ENCODE results near the gene MALL.
A peak's percentile ranks its signal among the peaks of the same experiment; 100 is the strongest.
"Not testable (repeated sequence)": the region's sequence is repeated elsewhere in the genome, so short reads cannot be mapped to it uniquely, and the experiment has no call there.

The MALL gene

GRCh38 chr2:110054521-110055407 is 60.9 kb downstream of the MALL start:
- not testable (repeated sequence) for ATAC-seq, H3K36me3 Mint-ChIP-seq, H3K4me1 Mint-ChIP-seq, H3K27ac Mint-ChIP-seq, H3K4me3 Mint-ChIP-seq, H3K9me3 Mint-ChIP-seq, H3K27me3 Mint-ChIP-seq

DNA sequence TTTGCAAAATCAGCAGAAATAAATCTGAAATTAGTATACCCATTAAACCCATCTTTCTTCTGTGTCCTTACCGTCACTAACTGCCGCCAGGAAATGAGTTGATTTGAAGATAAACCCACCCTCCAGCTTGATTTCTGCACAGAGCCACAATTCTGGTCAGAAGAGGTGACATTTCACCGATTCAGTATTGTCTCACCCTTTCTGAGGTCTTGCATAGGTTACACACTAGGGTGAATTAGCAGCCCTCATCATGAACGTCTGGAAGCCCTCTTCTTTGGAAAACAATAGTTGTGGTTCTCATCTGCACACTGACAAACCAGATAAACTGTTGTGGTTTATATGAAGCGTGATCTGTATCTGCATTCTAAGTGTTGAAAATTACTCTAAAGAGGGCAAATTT is 61.9 kb downstream of the MALL start:
- not testable (repeated sequence) for ATAC-seq, H3K36me3 Mint-ChIP-seq, H3K4me1 Mint-ChIP-seq, H3K9me3 Mint-ChIP-seq, H3K27ac Mint-ChIP-seq, H3K27me3 Mint-ChIP-seq, H3K4me3 Mint-ChIP-seq

DNA sequence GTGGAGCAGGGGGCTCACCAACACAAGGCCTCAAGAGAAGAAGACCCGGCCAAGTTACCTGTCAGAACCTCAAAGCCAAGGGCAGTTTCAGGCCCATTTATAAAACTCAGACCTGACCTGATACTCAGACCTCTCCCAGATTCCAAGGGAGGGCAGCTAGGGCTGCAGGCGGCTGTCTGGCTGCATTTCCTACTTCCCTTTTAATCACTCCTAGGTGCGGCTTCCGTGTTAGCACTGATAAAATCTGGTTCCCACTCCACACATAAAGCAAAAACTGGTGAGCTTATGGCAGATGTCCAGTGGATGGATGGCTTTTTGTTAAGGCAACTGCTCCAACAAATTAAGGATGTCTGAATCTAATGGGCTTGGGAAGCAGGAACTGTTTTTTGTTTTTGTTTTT is 63.5 kb downstream of the MALL start:
- not testable (repeated sequence) for H3K36me3 Mint-ChIP-seq, H3K27me3 Mint-ChIP-seq, H3K4me1 Mint-ChIP-seq, H3K9me3 Mint-ChIP-seq, ATAC-seq, H3K4me3 Mint-ChIP-seq, H3K27ac Mint-ChIP-seq

DNA sequence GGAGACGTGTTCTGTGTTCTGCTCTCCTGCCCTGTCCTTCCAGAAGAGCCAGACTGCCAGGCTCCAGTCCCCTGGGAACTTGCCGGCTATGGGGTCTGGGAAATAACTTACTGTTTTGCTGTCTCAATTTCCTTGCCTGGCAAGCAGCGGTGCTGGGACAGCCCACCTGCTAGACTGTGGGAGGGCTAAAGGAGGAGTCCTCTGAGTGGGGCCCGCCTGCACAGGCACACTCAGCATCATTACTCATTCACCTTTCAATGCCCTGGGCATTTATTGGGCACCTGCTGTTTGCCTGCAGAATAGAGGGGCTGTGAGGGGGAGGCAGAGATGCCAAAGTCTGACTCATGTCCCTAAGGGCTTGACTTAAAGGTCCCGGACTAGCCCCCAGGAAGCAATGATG is 65.4 kb downstream of the MALL start:
- not testable (repeated sequence) for H3K27ac Mint-ChIP-seq, H3K27me3 Mint-ChIP-seq, ATAC-seq, H3K36me3 Mint-ChIP-seq, H3K9me3 Mint-ChIP-seq, H3K4me3 Mint-ChIP-seq, H3K4me1 Mint-ChIP-seq

- not testable (repeated sequence) for H3K4me1 Mint-ChIP-seq, H3K27ac Mint-ChIP-seq, H3K4me3 Mint-ChIP-seq, H3K27me3 Mint-ChIP-seq, H3K36me3 Mint-ChIP-seq, ATAC-seq, H3K9me3 Mint-ChIP-seq
Measured at GRCh38 chr2:110049769-110050168, 65.9 kb downstream of the MALL start.

DNA sequence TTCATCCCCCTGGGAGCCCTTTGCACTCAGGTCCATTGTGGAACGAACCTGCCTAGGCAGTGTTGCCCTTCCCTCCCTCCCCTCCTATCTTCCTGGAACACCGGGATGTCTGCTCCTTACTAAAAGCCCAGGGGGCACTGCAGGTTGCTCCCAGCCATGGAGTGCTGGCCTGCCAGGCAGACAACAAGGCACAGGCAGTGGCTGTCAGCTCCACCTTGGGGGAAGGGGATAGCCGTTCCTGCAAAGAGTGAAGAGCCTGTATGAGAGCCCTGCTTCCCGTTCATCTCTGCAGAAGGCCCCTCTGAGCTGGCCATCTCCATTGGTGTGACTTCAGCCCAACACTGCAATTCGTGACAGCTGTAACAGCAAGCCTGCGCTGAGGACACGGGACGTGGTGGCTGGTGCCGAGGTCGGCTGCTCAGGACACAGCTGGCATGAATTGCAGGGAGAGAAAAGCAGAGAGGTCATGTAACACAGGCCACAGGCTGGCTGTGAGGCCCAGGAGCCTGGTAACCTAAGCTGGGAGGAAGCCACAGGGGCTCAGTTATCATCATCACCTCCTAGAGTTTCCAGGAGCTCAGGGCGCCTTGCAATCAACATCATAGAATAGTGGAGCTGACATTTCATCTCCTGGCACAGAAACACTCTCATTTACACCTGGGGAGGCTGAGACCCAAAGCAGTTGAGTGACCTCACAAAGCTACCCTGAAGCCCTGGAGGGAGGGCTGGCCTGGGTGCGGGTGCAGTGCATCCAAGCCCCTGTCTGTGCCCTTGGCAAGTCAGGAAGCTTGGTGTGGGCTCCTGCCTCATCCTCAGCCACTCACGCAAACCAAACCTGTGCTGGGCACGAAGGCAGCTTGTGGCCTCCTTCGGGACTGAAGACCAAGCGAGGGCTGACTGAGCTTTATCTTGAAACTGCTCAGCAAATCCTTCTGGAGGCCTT is 67.1 kb downstream of the MALL start:
- not testable (repeated sequence) for H3K27me3 Mint-ChIP-seq, H3K36me3 Mint-ChIP-seq, ATAC-seq, H3K4me3 Mint-ChIP-seq, H3K27ac Mint-ChIP-seq, H3K4me1 Mint-ChIP-seq, H3K9me3 Mint-ChIP-seq

- peak; percentile 56 for ATAC-seq
- H3K4me1 Mint-ChIP-seq, H3K4me3 Mint-ChIP-seq, H3K27me3 Mint-ChIP-seq, H3K27ac Mint-ChIP-seq, H3K9me3 Mint-ChIP-seq, H3K36me3 Mint-ChIP-seq: not testable (repeated sequence)
Measured at GRCh38 chr2:110047225-110047624, 68.4 kb downstream of the MALL start.

GRCh38 chr2:110041941-110042660 is 73.5 kb downstream of the MALL start:
- H3K27me3 Mint-ChIP-seq, H3K4me3 Mint-ChIP-seq: not testable (repeated sequence)

GRCh38 chr2:110037336-110037735 is 78.3 kb downstream of the MALL start:
- not testable (repeated sequence) for H3K9me3 Mint-ChIP-seq, H3K36me3 Mint-ChIP-seq, H3K4me3 Mint-ChIP-seq, ATAC-seq, H3K27ac Mint-ChIP-seq, H3K27me3 Mint-ChIP-seq, H3K4me1 Mint-ChIP-seq

More at GRCh38 chr2:110041941-110042660, 73.5 kb downstream of the MALL start:
- not testable (repeated sequence) for H3K27ac Mint-ChIP-seq, H3K9me3 Mint-ChIP-seq, ATAC-seq, H3K36me3 Mint-ChIP-seq, H3K4me1 Mint-ChIP-seq

GRCh38 chr2:110035384-110035783 is 80.2 kb downstream of the MALL start:
- H3K27ac Mint-ChIP-seq, H3K36me3 Mint-ChIP-seq, ATAC-seq, H3K4me1 Mint-ChIP-seq, H3K4me3 Mint-ChIP-seq, H3K9me3 Mint-ChIP-seq, H3K27me3 Mint-ChIP-seq: not testable (repeated sequence)

DNA sequence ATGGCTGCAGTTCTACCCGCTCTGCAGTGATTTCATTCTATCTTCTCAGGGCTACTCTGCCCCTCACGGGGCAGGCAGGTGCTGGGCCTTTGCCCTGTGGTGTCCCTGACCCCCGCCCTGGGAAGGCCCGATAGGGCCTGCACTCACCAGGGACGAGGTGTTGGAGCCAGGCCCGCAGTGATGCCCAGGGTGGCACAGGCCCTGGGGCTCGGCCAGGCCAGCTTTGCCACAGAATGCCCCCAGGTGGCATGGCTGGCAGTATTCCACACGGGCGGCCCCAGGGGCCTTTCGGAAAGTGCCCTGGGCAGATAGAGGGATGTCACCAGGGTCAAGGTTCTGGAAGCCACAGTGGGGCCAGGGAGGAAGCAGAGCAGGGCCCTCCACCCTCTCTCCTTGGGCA is 80.7 kb downstream of the MALL start:
- H3K27me3 Mint-ChIP-seq, ATAC-seq, H3K27ac Mint-ChIP-seq, H3K4me3 Mint-ChIP-seq, H3K9me3 Mint-ChIP-seq, H3K4me1 Mint-ChIP-seq, H3K36me3 Mint-ChIP-seq: not testable (repeated sequence)

Measured in stimulated activated memory B cell treated with anti-CD40 and anti-IgM and Interleukin-4, amounts not matched to agents 10 μg/mL and 1 μg/mL and 100 μg/mL, for 72 hours (primary cell).